ENCODE results near the gene CSNK2A1.

DNA sequence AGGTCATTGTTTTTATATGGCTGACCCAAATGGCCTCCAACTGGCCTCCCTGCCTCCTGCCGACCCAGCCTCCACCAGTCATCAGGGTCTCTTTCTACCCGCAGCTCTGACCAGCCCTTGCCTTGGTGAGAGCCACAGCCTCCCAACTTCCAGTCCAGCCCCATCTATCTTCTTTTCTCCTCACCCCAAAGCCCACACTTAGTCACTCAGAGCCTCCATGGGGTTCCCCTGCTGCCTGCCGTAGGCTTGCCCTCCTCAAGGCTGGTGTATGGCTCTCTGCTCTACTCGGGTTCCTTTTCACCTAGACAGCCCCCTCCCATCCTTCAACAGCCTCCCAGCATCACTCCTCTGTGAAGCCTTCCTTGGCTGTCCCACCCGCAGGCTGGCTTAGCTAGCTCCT lies 48.4 kb upstream of the CSNK2A1 start:
- TF ChIP-seq, protein P1, sequence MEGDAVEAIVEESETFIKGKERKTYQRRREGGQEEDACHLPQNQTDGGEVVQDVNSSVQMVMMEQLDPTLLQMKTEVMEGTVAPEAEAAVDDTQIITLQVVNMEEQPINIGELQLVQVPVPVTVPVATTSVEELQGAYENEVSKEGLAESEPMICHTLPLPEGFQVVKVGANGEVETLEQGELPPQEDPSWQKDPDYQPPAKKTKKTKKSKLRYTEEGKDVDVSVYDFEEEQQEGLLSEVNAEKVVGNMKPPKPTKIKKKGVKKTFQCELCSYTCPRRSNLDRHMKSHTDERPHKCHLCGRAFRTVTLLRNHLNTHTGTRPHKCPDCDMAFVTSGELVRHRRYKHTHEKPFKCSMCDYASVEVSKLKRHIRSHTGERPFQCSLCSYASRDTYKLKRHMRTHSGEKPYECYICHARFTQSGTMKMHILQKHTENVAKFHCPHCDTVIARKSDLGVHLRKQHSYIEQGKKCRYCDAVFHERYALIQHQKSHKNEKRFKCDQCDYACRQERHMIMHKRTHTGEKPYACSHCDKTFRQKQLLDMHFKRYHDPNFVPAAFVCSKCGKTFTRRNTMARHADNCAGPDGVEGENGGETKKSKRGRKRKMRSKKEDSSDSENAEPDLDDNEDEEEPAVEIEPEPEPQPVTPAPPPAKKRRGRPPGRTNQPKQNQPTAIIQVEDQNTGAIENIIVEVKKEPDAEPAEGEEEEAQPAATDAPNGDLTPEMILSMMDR (IDR thresholded peaks at IDR 0.05): no peak
- TF ChIP-seq POLR2A (IDR thresholded peaks at IDR 0.05): no peak

Measured in body of pancreas (tissue), 4 donors.